SU-DHL-6 (cell line): Measurements from ENCODE around the gene PRAMEF1.

Source experiments
- H2AFZ ChIP-seq: fragments of 200-600 bp; sonication (generic); 2 replicates; pipeline ENCODE4 v1.6.1; 2014; ENCODE audit warnings: low read depth, mild to moderate bottlenecking, moderate library complexity, mixed read lengths, antibody characterized with exemption, low read length; ENCODE audit not compliant: severe bottlenecking
- H3F3A ChIP-seq: fragments of 200-600 bp; shearing (Covaris generic); 2 replicates; pipeline ENCODE4 v1.6.0; 2016; ENCODE audit warnings: antibody characterized with exemption, mild to moderate bottlenecking; ENCODE audit not compliant: insufficient read depth
- H3K27ac ChIP-seq: fragments of 200-600 bp; sonication (generic); 2 replicates; pipeline ENCODE4 v1.5.1; 2016; ENCODE audit warnings: low read depth, mild to moderate bottlenecking, low read length, moderate library complexity, mixed read lengths
- H3K27me3 ChIP-seq: fragments of 200-600 bp; sonication (generic), shearing (Covaris generic); 2 replicates; pipeline ENCODE4 v1.6.0; 2014; ENCODE audit warnings: mild to moderate bottlenecking, low read length
- H3K36me3 ChIP-seq: fragments of 200-600 bp; sonication (generic); 2 replicates; pipeline ENCODE4 v1.6.1; 2014; ENCODE audit warnings: mild to moderate bottlenecking, low read length, mixed read lengths
- H3K4me2 ChIP-seq: fragments of 300-600, 200-600 bp; shearing (Covaris generic), sonication (generic); 2 replicates; pipeline ENCODE4 v1.6.0; 2014; ENCODE audit warnings: low read length, low read depth, mild to moderate bottlenecking; ENCODE audit not compliant: poor library complexity, severe bottlenecking
- H3K4me3 ChIP-seq: fragments of 200-600 bp; sonication (generic); 2 replicates; pipeline ENCODE4 v1.5.1; 2014; ENCODE audit warnings: antibody characterized with exemption, low read length, mild to moderate bottlenecking, mixed read lengths; ENCODE audit not compliant: insufficient read depth, poor library complexity, severe bottlenecking
- H3K79me2 ChIP-seq: fragments of 200-600 bp; sonication (generic); 2 replicates; pipeline ENCODE4 v1.6.1; 2014; ENCODE audit warnings: mild to moderate bottlenecking, low read length, moderate library complexity; ENCODE audit not compliant: insufficient read depth
- H3K9ac ChIP-seq: fragments of 200-600 bp; sonication (generic); 2 replicates; pipeline ENCODE4 v1.7.0; 2014; ENCODE audit warnings: mild to moderate bottlenecking, low read length
- H3K9me2 ChIP-seq: fragments of 200-600 bp; sonication (generic); replicated peaks from 2 replicates; pipeline ENCODE4 v1.6.1; 2014; ENCODE audit warnings: low read length; ENCODE audit not compliant: insufficient read depth
- H3K9me3 ChIP-seq: fragments of 200-600 bp; sonication (generic); 2 replicates; pipeline ENCODE4 v1.6.1; 2014; ENCODE audit warnings: low read length, mixed read lengths; ENCODE audit not compliant: insufficient read depth
- H4K20me1 ChIP-seq: fragments of 200-600 bp; sonication (generic); 2 replicates; pipeline ENCODE4 v1.6.1; 2014; ENCODE audit warnings: low read depth, mild to moderate bottlenecking, antibody characterized with exemption, low read length, moderate library complexity, mixed read lengths
- CTCF ChIP-seq: fragments of 200-600 bp; sonication (generic); IDR thresholded peaks from one replicate; pipeline ENCODE4 v1.5.1; 2017; ENCODE audit warnings: antibody characterized with exemption, mild to moderate bottlenecking, low read length, moderate library complexity; ENCODE audit not compliant: insufficient read depth, poor library complexity, severe bottlenecking
- EZH2phosphoT487 ChIP-seq: fragments of 200-600 bp; sonication (generic), shearing (Covaris generic); conservative IDR thresholded peaks from 2 replicates; pipeline ENCODE4 v1.6.1; 2018; ENCODE audit warnings: mild to moderate bottlenecking, antibody characterized with exemption, low read length, moderate library complexity, mixed read lengths

The PRAMEF1 gene

GRCh38 chr1:12748778-12749355, 42.3 kb upstream of the PRAMEF1 start:
- Histone ChIP-seq H3K4me2 (no peak overlapping the region), H3K36me3 (no peaks in the 10 kb centered on the region), H3K4me3 (no peak overlapping the region), H3K9me3 (0 out of 2 replicates have a peak, but pooled peaks cover 4% of the 10 kb centered on the region), H3K9ac (no peak overlapping the region), H4K20me1 (no peaks in the 10 kb centered on the region), H3F3A (no peaks in the 10 kb centered on the region), H3K27ac (no peak overlapping the region), H3K27me3 (no peaks in the 10 kb centered on the region), H2AFZ (no peak overlapping the region), H3K79me2 (no peaks in the 10 kb centered on the region), H3K9me2 (no peaks in the 10 kb centered on the region)
- TF ChIP-seq CTCF (no peak), EZH2phosphoT487 (no peak)

- no peaks in the 10 kb centered on the region for H3F3A ChIP-seq
- H3K9me2 ChIP-seq = no peaks in the 10 kb centered on the region
- H2AFZ ChIP-seq = no peak overlapping the region
- no peaks in the 10 kb centered on the region for H4K20me1 ChIP-seq
- TF ChIP-seq EZH2phosphoT487 = no peak
- no peak for TF ChIP-seq CTCF
- no peak overlapping the region for H3K4me3 ChIP-seq
- H3K27me3 ChIP-seq = no peaks in the 10 kb centered on the region
- H3K4me2 ChIP-seq = no peak overlapping the region
- no peaks in the 10 kb centered on the region for H3K79me2 ChIP-seq
- H3K36me3 ChIP-seq = no peaks in the 10 kb centered on the region
- no peak overlapping the region for H3K9ac ChIP-seq
- no peaks in the 10 kb centered on the region for H3K9me3 ChIP-seq
- H3K27ac ChIP-seq = no peak overlapping the region
Measured at GRCh38 chr1:12754738-12755137, 36.5 kb upstream of the PRAMEF1 start.

GRCh38 chr1:12756273-12756672, 34.9 kb upstream of the PRAMEF1 start:
- no peak overlapping the region for H3K4me3 ChIP-seq
- H3K27ac ChIP-seq = no peak overlapping the region
- H3K9me3 ChIP-seq = no peaks in the 10 kb centered on the region
- H3K79me2 ChIP-seq = no peaks in the 10 kb centered on the region
- no peaks in the 10 kb centered on the region for H4K20me1 ChIP-seq
- no peak overlapping the region for H2AFZ ChIP-seq
- H3F3A ChIP-seq = no peaks in the 10 kb centered on the region
- no peaks in the 10 kb centered on the region for H3K9me2 ChIP-seq
- H3K27me3 ChIP-seq = no peaks in the 10 kb centered on the region
- TF ChIP-seq CTCF (no peak), EZH2phosphoT487 (no peak)
- no peaks in the 10 kb centered on the region for H3K36me3 ChIP-seq
- H3K4me2 ChIP-seq = no peak overlapping the region
- no peak overlapping the region for H3K9ac ChIP-seq
